Muscle of arm (tissue), 12 donors: ENCODE data around the gene PTPRQ. TPM values are rescaled to one million over a fixed set of nuclear protein-coding genes. Genes with fewer than 3 reads are reported as not detected.

Experiments
- DNase-seq: peaks from one replicate; pipeline ENCODE4 v3.0.0-alpha.2; 2013
- polyA plus RNA-seq, 12 donors: library from polyadenylated mRNA; unstranded; fragments of 120-200 nt; gene quantifications; one replicate each; pipeline ENCODE4 v1.2.1, GENCODE V29; 2013; ENCODE audit not compliant: insufficient read length in 12 of 12

The PTPRQ gene
- polyA plus RNA-seq, 12 donors = 0.37 to 2.8 (median 1.3) TPM; not detected in 2

DNA sequence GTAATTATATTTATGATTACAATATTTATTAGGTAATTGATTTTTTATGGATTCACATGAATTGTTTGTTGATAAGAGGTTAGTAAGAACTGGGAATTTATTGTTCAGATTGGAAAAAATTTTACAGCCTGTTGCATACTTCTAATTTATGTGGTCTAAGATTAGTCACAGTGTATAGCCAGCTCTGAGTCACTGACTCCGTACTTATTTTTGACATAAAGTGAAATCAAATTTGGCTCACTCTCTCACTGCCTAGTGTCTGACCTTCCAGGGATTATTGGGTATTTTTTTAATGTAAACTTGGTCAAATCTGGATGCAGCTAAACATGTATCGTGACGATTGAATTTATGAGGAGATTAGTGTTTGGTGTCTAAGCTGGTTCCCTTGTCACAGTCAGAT, 109.3 kb downstream of the PTPRQ start:
- DNase-seq = no peak

DNA sequence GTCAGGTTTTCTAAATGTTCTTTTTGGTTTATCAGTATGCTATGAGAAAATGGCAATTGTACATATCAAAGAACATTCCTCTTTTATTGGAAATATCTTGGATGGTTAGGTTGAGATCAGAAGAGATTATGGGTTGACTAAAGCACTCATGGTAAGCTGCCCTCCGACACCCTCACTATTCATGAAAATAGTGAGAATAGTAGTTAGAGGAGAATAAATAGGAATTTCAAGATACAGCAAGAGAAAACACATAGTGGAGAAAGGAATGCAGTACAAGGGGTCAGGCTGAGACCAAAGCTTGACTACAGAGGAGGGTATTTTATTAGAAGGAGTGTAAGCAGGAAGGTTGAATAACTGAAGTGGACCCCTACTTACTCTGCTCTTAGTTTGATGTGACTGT, 112.5 kb downstream of the PTPRQ start:
- no peak for DNase-seq

DNA sequence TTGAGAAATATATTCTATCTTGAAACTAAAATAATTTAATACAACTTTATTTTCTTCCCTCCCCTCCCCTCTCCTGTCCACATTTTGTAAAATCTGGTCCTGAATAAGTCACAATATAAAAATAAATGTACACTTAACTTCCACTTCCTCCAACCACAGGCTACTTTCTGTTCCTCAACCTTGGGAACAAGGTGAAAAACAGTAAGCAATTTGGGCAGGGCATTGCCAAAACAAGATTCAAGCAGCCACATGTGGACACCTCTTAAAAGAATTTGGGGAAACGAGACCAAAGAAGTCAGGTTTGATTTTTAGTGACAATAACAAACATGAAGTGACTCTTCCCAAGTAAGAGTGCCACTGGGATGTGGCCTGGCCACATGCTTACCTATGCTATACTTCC, 115.7 kb downstream of the PTPRQ start:
- DNase-seq = no peak

DNA sequence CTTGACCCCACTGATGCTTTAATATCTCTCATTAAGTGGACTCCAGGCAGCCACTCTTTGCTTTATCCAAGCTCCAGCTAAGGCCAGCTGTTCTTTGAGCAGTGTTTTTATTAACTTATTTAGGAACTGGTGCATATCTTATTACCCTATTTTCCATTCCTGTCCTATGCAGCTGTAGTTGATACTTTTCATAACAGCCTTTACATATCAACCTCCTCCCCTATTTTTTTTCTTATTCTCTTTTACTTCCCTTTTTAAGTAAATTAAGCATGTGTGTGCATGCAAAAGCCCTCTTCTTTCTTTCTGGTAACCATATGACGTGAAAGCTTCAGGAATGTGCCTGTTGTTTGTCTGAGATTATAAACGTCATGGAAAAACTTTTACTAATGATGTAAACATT, 121.2 kb downstream of the PTPRQ start:
- peak; percentile 41 for DNase-seq

DNA sequence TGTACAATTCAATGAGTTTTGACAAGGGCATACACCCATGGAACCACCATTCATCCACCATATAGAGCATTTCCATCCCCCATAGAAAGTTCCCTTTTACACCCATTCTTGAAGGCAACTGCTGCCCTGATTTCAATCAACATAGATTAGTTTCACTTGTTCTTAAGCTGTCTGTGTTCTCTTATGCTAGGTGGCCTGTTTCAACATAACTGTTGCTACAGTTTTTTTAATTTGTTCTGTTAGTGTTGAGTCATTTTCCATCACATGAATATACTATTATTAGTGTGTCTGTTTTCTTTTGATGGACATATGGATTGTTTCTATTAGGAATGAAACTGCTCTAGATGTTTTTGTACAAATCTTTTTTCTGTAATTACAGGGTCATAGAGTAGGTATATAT, 123.4 kb downstream of the PTPRQ start:
- no peak for DNase-seq

DNA sequence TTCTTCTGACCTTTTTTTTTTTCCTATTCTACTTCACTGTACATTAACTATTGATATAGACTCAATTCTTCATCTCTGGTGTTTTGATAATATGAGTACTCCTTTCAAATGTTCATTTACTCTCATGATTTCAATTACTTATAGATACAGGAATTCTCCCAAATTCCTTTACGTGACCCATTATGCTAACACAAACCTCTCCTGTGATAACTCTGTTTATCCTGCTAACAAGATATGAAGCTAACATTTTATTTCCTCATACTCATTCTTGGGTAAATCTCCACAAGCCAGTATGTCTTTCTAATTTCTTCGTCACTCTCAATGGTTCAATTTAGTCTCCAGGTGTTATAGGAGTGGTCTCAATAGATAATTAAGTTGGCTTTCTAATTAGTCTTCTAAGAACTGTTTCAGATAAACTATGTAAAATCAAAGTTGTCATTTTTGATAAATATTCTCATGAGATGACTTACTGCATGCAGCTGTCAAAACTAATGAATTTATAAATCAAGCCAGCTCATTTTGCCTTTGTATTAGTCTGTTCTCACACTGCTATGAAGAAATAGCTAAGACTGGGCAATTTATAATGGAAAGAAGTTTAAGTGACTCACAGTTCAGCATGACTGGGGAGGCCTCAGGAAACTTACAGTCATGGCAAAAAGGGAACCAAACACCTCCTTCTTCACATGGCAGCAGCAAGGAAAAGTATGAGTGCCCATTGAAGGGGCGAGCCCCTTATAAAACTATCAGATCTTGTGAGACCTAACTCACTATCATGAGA, 132.8 kb downstream of the PTPRQ start:
- no peak for DNase-seq

DNA sequence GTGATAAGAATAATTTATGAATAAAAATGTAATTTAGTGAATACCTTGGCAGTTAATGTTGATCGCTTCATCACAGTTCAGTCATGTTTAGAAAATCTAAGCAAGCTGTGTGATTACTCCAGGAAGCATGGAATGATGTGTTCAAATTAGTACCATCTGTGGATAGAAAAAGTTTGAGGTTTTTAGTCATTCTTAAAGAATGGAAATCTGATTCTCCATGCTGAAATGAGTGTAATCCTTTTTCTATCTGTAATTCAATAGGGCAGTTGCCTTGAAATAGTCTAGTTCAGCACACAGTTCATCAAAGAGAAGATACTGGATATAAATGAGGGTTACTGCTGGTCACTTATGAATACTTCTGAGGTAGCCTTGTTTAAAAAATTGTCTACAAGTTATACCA, 136.2 kb downstream of the PTPRQ start:
- DNase-seq = peak; percentile 17

DNA sequence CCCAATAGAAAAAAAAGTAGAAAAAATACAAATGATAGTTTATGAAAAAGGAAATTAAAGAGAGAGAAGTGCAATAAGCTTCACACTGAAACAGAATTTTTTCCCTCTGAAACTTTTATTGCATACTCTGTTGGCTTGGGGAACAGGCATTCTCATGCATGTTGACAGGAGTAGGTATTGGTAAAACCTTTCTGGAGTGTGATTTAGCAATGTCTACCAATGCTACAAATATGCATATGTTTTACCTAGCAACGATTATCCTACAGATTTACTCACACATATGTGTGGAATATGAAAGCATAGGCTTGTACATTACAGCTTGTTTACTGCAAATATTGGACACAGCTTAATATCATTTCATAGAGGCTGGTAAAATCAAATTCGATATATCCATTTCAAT, 137.7 kb downstream of the PTPRQ start:
- no peak for DNase-seq

DNA sequence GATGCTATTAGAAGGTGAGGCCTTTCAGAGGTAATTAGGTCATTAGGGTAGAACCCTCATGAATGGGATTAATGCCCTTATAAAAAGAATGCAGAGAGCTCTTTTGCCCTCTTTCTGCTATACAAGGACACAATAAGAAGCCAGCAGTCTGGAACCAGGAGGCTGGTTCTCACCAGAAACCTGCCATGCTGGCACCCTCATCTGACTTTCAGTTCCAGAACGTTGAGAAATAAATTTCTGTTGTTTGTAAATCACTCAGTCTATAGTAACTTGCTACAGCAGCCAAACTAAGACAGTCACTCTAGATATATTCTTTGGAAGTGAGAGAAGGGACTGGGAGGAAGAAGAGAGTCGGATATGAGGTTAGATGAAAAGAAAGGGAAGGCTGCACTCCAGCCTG, 138.4 kb downstream of the PTPRQ start:
- no peak for DNase-seq

DNA sequence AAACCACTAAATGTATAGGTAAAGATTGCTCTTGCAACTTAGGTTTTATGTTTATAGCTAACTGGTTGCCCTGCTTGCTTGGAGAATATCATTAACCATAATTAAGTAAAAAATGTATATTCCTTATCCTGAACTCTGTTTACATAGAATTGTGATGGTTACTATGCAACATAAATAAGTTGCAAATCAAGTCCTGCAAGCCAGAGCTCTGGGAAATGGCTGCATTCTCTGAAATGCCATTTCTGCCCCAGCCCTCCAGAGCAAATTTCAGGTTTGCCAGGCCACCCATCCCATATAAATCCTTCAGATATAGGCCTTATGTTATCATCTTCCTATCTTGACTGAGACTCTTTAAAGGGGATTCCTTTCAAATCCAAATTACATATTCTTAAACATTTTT, 145.0 kb downstream of the PTPRQ start:
- DNase-seq = no peak

DNA sequence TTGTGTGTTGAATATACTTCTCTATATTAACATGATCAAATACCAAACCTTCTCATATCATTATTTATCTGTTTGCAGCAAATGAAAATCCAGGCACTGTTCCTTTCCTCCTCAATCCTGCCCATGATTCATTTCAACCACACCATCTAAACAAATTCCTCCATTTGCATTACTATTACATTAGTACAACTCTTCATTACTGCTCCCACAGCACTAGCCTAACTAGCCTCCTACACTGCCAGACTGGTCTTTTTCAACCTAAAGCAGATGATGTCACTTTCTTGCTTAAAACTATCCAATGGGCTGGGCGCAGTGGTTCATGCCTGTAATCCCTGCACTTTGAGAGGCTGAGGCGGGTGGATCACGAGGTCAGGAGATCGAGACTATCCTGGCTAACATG, 146.1 kb downstream of the PTPRQ start:
- no peak for DNase-seq

DNA sequence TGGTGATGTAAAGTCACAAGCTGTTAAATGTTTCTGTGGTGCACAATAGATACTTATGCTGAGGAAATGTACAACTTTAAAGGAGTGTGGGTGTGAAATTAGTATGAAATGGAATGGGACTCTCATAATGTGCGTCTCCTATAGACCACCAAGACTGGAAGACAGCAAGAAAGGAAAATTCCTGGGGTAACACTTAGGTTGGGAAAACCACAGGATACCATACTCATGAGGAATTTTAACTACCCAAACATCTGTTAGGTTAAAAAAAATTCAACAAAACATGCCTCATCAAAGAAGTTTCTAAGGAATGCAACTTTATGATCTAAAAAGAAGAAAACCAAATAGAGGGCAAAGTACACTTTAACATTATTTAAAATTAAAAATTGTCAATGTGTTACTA, 149.7 kb downstream of the PTPRQ start:
- no peak for DNase-seq

DNA sequence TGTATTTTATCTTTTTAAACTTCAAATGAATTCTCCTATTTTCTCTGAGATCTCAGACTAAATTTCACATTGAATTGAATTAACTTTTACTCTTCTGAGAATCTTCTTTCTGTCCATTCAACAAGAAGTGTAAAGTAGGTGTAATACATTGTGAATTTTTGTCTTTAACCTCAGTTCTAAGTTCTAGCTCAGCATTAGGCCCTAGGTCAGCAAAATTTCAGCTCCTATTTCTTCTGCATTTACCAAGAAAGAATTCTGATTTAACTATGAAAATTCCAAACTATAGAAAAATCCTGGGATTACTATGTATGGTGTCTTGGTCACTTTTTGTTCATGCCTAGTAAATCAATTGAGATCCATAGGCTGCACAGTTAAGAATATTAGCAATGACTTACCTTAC, 152.5 kb downstream of the PTPRQ start:
- no peak for DNase-seq

DNA sequence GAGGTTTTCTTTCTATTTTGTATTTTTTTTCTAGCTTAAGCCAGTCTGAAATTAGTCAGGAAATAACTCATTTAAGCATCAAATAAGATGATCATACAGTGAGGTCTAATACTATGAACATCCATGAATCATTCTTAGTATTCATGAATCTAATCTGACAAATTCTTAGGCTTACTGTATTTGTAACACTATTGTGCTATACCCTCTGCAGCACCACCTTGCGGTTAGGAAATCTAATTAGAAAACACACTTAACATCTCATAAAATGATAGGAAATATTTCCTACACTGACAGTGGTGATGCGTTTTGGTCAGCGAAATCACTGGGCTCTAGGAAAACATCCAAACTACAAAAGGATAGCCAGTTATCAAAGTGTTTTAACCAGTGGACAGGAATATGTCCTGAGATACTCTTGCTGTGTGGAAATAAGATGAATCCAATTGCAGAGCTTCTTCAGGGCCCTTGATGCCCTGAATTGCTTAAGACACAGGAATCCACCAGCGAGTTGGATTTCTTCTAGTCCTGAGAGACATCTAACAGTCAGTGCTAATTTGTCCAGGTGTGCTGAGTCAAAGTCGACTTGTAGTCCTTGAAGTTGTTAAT, 154.1 kb downstream of the PTPRQ start:
- peak; percentile 15 for DNase-seq

DNA sequence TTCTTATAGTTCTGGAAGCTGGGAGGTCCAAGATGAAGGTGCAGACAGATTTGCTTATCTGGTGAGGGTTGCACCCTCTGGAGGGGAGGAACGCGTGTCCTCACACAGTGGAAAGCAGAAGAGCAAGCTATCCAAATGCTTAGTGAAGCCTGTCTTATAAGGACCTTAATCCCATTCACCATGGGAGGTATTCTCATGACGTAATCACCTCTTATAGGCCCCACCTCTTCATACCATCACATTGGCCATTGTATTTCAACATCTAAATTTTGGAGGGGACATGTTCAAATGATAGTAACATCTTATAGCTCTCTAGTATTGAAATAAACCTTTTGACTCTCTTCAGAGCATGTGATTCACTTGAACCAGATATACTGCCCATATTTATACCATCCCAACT, 158.4 kb downstream of the PTPRQ start:
- DNase-seq = no peak

DNA sequence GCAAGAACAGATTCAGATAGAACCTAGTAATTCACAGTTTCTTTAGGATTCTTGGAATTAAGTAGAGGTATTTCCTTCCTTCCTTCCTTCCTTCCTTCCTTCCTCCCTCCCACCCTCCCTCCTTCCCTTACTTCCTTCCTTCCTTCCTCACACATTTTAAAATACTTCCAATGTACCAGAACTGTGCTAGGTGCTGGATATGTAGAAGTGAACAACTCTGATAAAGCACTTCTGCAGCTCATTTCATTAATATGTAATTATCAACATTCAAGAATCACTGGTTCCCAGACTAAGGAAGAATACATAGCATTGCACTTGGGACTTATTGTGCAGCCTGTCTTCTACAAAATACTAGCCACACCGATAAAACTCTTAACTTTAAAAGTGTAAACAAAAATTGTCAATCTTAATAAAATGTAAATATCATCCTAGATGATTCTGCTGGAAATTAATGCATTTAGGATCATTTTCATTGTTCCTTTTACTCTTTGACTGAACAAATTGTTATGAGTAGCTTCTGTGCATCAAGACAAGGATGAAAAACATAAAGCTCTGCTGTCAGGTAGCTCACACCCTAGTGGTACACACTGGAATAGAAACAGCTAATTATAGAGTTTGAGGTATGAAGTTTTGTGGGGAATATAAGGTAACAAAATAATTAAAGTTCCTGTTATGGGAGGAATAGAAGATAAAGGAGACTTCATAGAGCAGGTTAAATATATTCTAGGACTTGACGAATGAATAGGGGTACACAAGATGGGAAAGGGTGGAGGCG, 163.5 kb downstream of the PTPRQ start:
- DNase-seq = no peak

DNA sequence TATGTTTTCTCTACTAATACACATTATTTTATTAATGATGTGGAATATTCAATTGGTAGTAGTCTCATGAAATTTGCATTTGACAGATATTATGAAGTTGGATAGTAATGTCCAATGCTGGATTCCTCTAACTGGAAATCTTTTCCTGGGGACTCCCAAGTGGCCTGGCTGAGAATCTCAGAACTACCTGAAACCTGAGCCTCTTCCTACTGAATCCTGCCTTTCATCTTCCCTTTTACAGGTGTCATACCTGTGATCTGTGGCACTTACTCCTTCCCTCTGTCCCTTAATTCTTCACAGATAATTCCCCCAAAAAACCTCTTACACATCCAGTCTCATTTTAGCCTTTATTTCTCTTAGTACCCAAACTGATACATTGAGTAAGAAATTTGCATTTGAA, 173.7 kb downstream of the PTPRQ start:
- no peak for DNase-seq

DNA sequence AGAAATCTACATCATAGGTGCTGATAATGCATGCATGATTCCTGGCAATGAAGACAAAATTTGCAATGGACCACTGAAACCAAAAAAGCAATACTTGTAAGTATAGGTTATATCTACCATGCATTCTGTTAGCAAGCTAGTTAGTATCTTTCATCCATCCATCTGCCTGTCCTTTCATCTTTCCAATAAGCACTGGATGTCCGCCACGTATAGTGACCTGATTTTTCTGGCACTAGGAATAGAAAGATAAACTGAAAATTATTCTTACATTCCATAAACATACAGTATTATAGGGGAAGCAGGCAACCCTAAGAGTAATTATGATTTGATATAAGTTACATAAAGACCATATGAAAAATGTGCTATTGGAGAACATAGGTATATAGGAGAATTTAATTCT, 176.2 kb downstream of the PTPRQ start:
- DNase-seq = no peak

DNA sequence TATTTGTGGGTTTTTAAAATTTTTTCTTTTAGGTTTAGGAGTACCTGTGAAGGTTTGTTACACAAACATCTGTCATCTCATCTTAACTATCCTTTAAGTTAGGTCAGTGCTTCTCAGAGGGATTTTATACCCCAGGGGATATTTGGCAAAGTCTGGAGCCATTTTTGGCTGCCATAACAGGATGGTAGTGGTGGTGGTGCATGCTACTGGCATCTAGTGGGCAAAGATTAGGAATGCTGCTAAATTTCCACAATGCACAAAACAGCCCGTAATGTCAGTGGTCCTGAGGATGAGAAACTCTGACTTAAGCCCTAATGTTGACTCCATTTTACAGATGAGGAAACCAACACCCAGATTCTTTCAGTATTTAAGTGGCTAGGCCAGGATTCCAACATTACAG, 178.2 kb downstream of the PTPRQ start:
- DNase-seq = no peak

DNA sequence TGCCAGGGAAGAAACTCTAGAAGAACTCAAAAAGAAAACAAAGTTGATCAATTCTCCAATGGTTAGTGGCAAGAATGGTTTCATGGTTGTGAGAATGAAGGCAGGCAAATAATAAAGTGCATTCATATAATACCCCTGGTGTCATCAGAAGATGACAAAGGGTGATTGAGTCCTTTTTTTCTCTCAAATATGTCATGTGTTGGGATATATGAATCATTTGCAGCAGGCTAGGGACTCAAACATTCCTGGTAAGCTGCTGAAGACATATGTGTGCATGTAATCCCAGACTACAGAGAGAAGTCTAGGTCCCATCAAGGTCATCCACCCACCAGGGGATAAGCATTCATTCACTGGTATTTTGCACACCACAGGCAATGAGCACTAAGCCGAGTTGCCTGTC, 181.0 kb downstream of the PTPRQ start:
- no peak for DNase-seq

DNA sequence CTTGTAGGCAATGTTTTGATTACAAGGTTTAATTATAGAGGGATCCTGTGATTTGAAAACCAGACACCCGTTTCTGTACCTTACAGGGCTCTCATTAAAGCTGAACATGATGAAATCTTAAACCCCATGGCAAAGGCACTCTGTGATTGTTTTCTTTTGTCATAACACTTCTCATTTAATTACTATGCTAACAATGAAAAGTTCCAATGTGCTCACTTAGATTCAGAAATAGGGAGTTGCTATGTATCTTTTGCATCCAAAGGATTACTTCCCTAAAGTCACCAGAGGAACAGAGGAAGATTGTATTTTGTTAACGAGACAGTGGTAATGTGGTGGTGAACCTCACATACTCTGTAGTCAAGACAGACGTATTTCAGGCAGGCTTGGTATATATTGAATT, 181.9 kb downstream of the PTPRQ start:
- DNase-seq = no peak

DNA sequence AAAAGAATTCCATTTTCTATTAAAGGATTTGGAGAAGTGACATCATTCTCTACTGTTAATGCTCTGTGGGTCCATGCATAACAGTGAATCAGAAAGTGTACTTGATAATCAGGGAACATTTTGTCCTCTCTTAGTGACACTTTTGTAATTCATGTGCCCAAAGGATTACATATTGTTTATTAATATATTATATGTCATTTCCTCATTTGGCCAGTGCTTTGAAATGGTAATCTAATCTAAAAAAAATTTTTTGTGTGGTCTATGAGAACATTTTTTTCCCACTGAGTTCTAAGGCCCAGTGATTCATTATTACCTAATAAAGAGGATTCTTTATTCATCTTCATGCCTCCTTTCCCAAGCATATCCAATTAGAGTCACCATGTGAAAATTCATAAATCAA, 183.7 kb downstream of the PTPRQ start:
- DNase-seq = no peak

DNA sequence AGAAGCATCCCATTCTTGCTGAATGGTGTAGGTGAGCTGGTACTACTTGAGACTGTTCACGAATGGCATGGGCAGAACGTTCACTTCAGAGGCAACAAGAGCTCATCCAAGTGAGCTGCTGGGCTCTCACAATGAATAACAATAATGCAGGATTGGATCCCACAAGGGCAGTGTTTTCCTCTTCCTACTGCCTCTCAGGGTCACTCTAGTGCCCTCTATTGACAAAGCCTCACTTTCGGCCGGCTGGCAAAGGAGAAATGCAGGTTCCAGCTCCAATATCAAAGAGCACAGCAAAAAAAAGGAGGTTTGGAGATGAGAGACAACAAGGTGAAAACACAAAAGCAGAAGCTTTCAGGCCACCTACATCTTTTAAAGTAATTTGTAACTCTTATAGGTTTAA, 188.8 kb downstream of the PTPRQ start:
- no peak for DNase-seq
